Measurements from ENCODE around the gene PLCD1.

The PLCD1 gene

DNA sequence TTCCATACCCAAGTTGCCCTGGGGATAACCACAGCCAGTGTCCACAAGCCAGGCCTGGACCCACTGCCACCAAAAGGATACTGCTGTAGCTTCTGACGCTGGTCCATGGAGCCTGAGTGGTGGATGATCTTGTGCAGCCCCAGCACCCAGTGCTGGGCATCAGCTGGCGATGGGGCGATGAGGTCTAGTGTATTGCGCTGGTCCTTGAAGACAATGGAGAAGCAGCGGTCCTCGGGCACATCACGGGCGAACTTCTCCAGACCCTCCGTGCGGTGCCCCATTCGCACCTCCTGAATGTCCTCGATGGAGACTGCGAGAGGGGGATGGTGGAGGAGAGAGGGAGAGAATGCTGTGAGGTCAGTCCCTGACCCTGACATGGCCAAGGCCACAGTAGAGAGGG lies 13.0 kb downstream of the PLCD1 start:
- DNase-seq: no peak

DNA sequence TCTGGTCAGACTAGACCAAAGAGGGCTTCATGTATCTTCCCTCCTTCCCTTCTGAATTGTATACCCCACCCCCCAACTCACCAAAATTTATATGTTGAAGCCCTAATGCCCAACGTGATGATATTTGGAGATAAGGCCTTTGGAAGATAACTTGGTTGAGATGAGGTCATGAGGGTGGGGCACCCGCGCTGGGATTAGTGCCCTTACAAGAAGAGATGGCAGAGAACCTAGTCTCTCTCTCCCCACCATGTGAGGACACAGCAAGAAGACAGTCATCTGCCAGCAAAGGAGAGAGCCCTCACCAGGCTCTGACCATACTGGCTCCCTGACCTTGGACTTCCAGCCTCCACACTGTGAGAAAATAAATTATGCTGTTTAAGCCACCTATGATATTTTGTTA lies 13.5 kb downstream of the PLCD1 start:
- DNase-seq: no peak

DNA sequence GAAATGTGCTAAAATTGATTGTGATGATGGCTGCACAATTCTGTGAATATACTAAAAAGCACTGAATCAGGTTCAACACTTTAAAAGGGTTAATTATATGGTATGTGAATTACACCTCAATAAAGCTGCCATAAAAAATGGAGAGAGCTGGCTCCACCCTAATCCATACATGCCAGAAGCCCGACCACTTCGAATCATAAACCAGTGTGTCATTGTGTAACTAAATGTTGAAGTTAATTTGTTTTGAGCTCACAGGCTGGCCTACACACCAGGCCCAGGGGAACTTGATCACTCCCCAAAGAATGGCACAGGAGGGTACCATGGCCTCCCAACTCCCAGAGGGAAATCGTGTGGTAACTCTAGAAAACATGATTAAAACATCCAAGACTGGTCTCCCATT lies 14.0 kb downstream of the PLCD1 start:
- no peak for DNase-seq

DNA sequence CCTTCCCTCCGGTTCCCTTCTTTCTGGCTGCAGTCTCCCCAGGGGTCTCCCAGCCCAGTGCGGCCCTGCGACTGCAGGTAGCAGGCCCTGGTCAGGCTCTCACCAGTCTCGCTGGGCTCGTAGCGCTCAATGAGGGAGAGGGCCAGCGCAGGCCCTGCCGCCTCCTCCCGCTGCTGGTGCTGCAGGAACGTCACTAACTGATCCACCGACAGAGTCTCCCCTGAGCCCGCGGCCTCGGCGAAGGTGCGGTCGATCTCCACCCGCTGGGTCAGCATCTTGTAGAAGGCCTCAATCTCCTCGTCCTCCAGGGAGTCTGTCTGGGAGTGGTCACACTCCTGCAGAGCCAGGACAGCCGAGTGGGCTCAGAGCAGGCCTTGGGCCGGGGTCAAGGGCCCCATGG lies 18.3 kb downstream of the PLCD1 start:
- DNase-seq: no peak

DNA sequence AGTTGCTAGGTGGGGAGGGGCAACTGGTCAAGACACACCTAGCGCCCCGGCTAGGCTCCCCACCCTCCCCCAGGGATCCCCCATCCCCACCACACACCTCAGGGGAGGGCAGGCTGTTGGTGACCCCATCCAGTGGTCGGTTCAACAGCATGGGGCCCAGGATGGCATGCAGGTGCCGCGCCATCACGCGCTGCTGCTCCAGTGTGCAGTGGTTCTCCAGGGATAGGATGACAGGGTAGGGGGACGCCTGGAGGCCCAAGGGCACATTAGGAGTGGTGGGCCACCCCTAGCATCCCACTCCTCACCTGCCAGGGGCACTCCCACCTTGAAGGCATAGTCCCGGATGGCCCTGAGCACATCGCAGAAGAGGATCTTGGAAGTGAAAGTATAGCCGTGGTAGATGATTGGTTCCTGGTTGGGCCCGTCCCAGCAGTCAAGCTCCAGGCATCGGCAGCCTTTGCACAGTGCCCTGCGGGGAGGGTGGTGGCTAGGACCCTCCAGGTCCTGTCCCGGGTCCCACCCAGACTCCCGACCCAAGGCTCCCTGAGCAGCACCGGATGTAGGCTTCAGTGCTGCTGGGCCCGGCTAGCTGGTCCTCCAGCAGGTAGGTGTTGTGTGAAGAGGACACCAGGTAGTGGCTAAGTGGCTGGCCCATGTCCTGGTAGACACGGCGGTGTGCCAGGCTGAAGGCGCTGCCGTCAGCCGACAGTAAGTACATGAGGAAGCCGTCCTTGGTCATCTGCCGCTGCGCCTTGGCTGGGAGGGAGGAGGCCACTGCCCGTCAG lies 19.4 kb downstream of the PLCD1 start:
- DNase-seq: no peak

DNA sequence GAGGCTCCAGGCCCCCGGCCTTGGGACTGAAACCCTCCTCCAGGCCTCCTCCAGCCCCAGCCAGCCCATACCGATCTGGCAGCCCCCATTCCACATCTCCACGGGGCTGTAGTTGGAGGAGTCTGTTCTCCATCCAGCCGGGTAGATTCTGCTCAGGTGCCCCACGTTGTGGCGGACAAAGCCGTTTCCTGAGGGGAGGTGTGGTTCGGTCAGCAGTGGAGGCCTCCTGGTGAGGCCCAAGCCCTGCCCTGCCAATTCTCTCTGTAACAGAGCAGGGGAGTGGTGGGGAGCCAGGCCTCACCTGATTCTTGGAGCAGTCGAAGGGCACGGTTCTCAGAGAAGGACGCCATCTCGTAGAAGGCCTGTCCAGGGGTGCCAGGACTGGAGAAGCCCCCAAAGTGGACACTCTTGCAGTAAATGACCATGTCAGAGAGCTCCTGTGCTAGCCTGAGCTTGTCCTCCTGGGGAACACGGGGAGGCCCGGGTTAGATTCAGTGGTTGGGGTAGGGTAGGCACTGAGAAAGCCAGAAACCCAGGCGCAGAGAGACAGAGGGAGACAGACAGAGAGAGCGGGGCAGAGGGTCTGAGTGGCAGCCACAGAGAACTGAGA lies 20.4 kb downstream of the PLCD1 start:
- DNase-seq: no peak

DNA sequence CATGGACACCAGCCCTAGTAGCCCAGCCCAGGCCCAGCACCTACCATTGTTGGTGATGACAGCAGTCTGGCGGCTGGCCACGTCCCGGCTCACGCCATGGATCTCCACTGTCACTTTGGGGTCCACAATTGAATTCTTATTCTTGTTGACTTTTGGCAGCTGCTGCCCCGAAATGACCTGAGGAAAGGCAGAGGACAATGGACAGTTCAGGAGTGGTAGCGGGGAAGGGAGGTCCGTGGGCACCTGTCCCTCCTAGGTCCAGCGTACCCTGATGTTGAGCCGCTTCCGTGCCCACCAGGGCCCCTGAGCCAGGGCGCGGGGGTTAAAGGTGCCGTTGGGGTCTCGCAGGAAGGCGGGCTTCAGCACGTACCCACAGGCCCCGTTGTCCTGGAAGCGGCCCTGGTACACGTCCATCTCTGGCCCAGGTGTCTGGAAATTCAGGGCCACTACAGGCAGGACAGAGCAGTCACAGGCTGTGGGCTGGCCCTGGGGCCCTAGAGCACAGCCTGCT lies 21.2 kb downstream of the PLCD1 start:
- no peak for DNase-seq

DNA sequence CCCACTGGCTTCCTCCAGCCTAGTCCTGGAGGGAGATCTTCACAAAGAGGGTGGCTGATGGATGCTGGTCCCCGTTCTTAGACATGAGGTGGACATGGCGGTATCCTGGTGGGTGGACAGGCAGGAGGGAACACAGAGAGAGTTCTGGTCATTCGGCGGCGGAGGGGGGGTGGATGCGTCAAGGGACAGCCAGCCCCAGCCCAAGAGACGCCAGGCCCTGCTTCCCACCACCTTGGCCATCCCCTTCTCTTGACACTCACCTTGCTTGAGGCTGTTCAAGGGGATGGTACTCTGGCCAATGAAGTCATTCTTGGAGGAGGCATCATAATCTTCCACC lies 21.7 kb downstream of the PLCD1 start:
- no peak for DNase-seq

GRCh38 chr3:38006445-38006995 lies 22.9 kb downstream of the PLCD1 start:
- DNase-seq: no peak

DNA sequence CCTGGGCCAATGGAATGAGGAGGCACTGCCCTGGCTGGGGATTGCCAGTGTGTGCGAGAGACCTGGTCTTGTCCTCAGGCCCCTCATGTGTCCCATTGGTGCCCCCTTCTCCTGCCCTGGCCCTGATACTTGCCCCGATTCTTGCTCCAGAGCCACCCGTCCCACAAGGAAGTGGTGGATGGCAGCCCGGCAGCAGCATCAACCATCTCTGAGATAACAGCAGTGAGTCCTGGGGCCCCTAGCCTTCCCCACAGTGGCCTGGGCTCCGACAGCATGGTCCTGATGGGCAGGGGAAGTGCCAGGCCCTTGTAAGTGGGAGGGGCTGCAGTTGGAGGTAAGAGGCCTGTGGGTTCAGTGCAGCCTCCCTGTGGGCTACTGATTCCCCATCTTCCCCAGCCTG lies 23.4 kb downstream of the PLCD1 start:
- no peak for DNase-seq

DNA sequence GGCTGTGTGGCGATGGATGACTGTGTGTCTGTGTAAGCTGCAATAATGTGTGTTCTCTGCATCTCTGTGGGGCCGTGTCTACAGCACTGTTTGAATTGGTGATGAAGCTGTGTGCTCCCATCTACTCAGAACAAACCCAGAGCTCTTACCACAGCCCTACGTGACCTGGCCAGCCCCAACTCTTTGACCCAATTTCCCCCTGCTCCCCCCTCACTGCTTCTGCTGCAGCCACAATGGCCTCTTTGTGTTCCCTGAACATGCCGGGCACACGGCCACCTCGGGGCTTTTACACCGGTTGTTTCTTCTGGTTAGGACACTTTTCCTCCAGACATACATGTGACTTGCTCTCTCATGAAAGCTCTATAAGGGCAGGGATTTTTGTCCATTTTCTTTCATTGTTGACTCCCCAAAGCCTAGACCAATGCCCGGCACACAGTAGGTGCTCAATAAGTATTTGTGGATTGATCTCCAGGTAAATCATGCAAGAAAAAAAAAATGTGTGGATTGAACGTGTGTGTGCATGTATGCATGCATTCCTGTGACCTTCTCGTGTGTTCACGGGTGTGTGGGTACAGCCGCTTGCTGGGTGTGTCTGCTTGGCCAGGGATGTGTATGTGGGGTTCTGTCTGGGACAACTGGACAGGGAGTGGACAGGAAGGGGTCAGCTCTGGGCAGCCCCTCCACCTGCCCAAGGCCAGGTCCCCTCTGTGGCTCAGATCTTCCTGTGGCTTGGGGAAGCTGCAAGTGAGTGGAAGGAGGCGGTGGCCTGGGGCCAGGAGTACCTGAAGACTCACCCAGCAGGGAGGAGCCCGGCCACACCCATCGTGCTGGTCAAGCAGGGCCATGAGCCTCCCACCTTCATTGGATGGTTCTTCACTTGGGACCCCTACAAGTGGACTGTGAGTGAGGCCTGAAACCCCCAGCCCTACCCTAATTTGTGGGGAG lies 24.1 kb downstream of the PLCD1 start:
- no peak for DNase-seq

- peak; percentile 34 for DNase-seq
Observed at GRCh38 chr3:38004415-38005075, 24.9 kb downstream of the PLCD1 start.

GRCh38 chr3:38003817-38004414 lies 25.5 kb downstream of the PLCD1 start:
- no peak for DNase-seq

- peak; percentile 59 for DNase-seq
Observed at GRCh38 chr3:38003371-38003816, 26.0 kb downstream of the PLCD1 start.

DNA sequence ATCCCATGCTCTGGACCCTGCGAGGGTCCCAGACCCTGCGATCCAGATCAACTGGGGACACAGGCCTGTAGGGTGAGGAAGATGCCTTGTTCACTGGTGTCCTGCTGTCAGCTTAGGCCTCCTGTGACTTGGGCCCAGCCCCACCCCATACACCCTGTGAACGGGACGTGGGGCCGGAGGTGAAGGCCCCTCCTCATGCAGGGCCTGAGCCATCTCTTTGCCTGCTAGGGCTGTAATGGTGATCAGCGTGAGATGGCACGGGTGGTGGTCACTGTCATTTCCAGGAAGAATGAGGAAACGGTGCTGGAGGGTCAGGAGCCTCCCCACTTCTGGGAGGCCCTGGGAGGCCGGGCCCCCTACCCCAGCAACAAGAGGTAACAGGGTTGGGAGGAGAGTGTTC lies 26.5 kb downstream of the PLCD1 start:
- no peak for DNase-seq

DNA sequence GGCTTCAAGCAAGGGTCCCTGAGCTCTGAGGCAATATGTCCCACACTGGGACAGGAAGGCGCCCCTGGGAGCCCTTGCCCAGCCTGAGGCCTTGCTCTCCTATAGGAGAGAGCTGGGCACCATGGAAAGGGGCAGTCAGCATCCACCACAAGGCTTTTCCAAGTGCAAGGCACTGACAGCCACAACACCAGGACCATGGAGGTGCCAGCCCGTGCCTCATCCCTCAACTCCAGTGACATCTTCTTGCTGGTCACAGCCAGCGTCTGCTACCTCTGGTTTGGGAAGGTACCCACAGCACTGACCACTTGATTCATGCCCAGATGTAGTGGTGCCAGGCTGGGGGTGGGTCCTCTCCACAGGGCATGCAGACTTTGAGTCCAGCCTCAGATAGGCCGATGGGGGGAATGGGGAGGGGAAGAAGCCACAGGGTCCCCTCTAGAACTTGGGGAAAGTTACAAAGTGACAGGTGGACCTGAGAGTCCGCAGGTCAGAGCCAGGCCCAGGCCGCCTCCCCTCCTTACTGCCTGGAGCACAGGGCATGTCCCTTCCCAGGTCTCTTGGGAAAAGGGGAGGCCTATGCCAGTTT lies 27.1 kb downstream of the PLCD1 start:
- no peak for DNase-seq

DNA sequence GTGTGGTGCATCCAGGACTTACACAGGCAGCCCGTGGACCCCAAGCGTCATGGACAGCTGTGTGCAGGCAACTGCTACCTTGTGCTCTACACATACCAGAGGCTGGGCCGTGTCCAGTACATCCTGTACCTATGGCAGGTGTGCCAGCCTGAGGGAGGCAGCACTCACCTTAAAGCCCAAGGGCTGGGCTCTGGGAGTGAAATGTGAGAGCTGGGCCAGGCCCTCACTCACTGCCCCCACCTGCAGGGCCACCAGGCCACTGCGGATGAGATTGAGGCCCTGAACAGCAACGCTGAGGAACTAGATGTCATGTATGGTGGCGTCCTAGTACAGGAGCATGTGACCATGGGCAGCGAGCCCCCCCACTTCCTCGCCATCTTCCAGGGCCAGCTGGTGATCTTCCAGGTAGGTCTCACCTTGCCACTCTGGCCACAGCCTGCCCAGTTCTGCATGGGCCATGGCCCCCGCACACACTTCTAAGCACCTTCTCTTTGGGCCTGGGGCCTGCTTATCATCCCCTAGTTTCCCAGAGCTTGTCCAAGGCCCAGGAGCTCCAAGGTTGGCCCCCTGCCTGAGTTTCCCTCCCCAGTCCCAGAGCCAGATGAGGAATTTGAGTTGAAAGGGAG lies 27.9 kb downstream of the PLCD1 start:
- no peak for DNase-seq

- no peak for DNase-seq
Observed at GRCh38 chr3:38000965-38001455, 28.4 kb downstream of the PLCD1 start.

DNA sequence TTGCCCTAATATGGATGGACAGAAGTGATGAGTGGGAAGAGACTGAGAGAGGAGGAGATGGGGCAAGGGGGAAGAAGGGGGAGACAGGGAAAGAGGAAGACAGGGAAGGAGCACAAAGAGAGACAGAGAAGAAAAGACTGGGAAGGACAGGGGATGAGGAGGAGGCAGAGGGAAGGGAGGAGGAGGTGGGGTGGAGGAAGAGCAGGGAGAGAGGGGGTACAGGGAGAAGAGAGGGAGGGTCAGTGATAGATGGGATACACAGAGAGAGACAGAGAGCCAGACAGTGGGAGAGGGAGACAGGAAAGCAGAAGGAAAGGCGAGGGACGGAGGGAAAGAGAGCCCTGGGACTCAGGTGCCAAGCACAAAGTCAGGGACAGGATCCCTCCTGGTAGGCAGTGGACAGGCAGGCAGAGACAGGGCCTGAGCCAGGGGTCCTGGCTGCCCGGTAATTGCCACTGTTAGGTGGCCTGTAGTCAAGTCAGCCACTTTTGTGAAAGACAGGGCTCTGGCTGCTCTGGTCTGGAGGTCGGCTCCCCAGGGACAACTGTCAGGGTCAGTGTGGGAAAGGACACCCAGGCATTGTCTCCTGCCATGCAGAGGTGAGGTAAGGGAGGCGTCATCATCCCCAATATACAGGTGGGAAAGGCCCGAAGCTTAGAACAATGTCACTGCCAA lies 29.1 kb downstream of the PLCD1 start:
- no peak for DNase-seq

GRCh38 chr3:37999836-38000235 lies 29.6 kb downstream of the PLCD1 start:
- DNase-seq: no peak
